ENCODE measurements around the gene ACLY.

The ACLY gene

DNA sequence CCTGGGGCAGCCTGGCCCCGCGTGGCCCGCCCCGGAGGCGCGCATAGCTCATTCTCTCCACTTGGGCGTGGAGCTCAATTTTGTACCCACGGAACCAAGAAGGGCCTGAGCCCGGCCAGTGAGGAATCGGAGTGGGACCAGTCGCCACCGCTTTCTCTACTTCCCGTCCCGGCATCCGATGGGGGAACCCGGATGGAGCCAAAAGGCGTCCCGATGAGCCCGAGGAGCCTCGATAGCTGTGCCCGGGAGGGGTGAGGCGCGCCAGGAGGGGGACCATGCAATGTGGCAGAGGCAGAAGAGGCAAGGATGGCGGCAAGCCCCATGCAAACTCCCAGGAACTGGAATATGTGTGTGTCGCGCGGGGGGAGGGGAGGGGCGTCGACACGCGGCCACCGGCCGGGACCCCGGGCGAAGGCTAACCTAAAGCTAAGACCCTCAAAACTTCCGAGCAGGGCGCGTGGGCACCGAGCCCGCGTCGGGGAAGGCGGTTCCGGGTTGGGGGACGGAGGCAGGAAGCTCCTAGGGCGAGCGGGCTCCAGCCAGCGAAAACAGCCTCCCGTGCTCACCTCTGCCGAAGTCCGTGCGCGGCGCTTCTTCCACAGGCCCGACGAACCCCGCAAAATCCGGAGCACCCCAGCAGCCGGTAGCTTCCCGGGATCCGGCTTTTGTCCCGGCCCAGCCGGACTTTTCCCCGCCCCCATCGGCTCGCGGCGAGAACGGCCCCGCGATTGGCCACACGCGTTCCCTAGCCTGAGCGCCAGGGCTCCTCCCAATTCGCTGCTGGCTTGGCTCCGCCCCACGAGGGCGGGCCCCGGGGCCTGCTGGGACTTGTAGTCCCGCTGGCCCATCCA lies at the start of gene ACLY:
ACLY (minus strand) TSS at position 638 of the 851 bp plus-strand sequence. CDS start 5,078 bp downstream, outside the sequence.
- peak; percentile 84 for DNase-seq

DNA sequence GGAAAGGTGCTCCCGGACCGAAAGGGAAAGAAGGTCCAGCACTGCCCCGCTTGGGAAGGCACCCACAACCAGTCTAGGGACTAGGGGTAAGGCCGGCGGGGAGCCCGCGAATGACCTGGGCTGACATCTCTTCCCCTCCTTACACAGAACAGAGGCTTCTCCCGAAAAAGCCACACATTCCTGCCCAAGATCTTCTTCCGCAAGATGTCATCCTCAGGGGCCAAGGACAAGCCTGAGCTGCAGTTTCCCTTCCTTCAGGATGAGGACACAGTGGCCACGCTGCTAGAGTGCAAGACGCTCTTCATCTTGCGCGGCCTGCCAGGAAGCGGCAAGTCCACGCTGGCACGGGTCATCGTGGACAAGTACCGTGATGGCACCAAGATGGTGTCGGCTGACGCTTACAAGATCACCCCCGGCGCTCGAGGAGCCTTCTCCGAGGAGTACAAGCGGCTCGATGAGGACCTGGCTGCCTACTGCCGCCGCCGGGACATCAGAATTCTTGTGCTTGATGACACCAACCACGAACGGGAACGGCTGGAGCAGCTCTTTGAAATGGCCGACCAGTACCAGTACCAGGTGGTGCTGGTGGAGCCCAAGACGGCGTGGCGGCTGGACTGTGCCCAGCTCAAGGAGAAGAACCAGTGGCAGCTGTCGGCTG lies 49.3 kb upstream of the ACLY start:
- DNase-seq, result no peak

DNA sequence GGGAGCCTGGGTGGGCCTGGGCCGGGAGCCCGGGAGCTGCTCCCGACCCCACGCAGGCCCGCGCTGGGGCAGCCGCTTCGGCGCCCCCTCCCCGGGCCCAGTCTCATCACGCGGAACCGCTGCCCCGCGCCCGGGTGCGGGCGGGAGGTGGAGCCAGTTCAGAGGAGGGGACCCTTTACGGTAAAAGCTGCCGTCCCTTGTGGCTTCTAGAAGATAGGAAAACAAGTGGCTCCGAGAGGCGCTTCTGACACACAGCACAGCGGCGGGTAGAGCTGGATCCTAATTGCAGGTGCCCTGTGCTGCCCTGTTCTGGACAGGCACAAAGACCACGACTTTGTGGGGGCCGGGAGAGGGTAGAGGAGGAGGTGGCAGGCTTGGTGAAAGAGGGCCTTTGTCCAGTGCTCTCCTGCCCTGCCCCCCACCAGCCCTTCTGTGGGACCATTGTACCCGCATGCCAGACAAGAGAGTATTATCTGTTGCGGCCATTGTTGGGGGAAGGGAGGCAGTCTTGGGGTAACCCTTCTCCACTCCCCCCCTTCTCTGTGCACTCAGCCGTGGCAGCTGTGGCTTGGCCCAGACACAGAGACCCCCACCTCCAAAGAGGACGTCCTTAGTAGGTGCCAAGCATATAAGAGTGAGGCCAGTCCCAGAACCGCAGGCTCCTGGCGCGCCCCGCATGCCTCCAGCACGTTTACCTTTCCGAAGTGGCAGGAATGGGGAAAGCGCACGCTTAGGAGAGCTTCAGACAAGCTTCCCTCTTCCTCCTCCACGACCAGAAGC lies 48.6 kb upstream of the ACLY start:
- no peak for DNase-seq

DNA sequence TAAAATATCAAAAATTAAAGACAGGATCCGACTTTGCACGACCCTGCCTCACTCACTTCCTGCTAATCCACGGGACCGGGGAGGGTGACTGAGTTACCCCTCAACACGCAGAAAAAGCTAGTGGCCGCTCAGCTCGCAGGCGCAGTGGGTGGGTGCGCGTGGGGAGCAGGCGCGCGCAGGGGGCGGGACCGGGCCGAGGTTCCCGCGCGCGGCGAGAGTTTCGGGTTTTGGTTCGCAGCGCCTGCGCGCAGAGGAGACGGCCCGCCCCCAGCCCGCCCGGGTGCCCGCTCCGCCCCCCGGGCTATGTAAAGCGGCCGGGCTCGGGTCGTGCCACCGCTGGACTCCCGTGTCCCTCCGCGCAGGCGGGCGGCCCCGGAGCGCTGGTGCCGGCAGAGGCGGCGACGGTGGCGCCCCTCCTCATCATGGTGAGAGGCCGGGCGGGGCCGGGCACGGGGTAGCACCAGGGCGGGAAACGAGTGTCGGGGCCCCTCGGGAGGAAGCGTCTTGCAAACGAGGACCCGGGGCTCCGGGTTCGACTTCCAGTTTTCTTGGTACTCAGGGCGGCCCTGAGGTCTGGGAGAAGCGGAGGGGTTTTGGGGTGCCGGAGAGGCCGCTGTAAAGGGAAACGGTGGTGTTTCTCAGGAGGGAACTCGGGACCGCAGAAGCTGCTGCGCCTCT lies 47.9 kb upstream of the ACLY start, which contains the start of gene CNP:
CNP (plus strand) TSS at position 333 of the 678 bp plus-strand sequence; CDS start at position 423, 90 bp downstream.
- peak; percentile 80 for DNase-seq

DNA sequence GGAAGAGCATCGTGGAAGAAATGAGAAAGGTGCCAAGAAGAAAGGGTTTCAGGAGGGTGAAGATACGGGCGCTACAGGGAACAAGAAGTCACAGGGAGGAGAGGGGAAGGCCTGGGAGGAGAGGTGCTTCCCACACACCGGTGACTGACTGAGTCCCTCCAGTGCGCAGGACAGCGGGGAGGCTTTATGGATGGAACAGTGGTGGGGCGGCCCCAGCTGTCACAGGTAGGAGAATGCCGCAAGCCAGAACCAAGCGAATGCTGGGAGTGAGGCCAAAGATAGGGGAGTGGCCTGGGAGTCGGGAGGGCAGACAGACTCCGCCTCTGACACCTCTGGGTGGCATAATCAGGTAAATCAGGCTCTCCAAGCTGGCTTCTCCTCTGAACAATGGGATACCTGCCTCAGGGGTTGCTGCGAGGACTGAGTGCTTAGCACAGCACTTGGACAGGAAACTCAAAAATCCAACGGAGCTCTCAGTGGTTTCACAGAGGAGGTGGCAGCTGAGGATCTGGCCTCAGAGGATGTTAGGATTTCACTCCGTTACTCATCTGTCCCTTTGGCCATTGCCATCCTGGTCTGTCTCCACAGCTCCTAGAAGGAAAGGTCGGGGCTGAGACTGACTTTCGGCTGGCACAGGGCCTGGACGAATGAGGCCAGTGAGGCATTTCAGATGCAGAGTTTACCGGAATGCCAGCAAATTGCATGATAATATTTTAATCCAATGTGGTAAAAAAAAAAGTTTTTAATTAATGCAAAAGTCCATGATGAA lies 47.1 kb upstream of the ACLY start:
- peak; percentile 90 for DNase-seq

DNA sequence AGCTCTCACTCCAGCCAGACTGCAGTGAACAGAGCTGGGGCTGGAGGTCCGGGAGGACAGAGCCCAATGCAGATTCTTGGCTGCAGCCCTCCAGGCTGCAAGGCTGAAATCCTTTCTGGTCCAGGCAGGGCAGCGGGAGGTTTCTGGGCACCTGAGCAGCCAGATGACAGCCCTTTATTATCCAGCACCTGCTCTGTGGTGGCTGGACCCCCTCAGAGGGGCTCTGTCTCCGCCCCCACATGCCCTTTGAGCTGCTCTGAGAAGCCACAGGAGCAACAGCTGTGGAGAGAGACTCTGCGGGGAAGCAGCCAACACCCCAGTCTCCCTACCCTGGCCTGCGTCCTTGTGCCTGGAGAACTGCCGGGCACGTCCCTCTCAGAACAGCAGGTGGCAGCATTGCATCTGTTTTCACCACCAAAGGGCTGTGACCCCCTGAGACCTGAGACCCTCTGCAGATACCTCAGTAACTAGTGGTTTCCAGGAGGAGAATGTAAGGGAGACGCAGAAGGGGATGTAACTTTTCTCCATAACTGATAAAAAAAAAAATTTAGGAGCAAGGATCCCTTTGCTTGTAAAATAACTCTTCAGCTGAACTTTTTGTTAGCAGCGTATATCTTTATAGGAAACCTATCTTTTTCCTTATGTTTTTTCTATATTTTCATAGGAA lies 44.1 kb upstream of the ACLY start:
- peak; percentile 20 for DNase-seq

DNA sequence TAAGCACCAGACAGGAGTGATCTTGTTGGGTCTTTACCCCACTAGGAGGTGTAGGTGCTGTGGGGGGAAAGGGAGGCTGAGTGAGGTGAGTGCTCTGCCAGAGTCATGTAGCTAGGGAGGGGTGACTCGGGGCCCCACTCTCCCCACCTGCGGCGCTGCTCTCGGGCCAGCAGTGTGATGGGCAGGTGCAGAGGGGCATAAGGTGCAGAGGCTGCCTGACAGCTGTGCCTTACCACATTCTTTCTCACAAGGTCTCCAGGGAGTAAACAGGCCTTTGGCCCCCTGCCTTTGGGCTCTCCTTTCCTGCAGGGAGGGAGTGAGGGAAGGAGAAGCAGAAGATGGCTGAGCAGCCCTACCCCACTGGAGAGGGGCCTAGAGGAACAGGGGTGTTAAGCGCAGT lies 43.4 kb upstream of the ACLY start:
- no peak for DNase-seq

DNA sequence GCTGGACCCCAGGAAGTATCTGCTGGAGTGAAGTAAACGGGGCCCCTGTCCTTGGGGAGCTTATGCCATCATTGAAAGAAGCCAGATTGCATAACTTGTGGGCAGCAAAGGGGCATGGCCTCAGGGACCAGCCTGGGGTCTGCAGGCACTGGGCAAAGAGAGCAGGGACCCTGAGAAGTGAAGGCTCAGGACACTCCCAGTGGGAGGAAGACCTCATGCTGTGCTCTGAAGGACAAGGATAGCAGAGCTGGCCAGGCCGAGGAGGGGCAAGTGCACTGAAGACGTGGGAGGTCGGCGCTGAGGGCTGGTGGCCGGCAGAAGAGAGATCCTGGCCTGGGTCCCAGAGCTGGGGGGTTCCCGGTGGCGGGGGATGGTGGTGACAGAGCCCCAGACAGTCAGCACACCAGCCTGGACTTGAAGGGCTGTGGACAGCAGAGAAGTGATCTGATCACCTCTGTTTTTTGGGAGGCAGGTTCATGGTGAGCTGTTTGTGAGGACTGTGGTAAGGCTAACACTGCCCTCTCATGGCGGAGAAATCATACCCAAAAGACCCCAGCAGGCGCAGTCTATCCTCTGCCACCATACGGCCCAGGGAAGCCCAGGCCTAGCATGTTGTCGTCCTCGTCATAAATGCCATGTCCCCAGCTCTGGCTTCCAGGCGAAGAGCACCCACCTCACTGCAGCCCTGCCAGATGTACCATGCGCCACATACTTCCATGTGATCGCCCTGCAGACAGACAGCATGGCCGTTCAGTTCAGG lies 40.8 kb upstream of the ACLY start:
- DNase-seq, result no peak

DNA sequence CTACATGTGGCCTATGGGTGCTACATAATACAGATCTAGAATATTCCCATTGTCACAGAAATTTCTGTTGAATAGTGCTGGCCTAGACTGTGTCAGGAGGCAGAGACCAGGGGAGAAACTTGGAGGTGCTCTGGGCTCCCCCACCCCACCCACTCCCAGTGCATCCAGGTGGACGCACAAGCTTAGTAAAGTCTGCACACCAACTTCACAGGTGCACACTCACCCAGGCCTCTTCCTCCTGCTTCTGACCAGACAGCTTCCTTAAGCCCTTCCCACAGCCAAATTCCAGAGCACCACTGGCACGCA lies 40.2 kb upstream of the ACLY start:
- no peak for DNase-seq

DNA sequence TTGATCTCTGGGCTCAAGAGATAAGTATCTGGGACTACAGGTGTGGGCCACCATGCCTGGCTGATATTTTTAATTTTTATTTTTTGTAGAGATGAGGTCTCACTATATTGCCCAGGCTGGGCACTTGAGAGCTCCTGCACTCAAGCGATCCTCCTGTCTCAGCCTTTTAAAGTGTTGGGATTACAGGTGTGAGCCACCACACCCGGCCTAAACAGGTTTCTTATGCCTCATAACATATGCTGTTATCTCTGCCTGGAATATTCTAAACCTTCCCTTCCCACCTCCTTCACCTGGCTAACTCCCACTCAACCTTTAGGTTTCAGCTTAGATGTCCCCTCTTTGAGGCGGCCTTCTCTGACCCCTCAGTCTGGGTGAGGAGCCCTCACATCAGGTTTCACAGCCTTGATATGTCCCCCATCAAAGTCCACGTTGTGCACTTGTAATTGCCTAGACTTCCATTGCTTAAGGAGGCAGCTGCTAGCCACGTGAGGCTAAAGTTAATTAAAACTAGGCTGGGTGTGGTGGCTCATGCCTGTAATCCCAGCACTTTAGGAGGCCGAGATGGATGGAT lies 39.2 kb upstream of the ACLY start:
- DNase-seq, result no peak

DNA sequence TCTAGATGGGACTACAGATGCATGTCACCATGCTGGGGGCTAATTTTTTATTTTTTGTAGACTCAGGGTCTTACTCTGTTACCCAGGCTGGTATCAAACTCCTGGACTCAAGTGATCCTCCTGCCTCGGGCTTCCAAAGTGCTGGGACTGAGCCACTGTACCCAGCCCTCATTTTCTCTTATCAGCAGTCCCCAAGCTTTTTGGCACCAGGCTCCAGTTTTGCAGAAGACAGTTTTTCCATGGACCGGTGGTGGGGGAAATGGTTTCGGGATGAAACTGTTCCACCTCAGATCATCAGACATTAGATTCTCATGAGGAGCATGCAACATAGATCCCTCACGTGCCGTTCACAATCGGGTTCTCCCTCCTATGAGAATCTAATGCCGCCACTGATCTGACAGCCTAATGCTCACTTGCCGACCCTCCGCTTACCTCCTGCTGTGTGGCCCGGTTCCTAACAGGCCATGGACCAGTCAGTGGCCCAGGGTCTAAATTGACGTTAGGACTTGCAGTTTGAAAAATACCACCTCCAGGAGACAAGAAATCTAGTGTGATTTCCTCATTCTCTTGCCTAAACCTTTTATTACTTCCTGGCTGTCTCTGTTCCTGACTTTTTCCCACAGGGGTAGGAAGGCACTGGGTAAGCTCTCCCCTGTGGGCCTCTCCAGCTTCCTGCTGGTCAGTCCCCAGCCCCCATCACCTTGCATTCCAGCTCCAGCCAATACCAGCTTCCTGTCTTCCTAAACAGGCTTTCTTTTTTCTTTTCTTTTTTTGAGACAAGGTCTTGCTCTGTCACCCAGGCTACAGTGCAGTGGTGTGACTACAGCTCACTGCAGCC lies 38.5 kb upstream of the ACLY start:
- DNase-seq, result no peak

DNA sequence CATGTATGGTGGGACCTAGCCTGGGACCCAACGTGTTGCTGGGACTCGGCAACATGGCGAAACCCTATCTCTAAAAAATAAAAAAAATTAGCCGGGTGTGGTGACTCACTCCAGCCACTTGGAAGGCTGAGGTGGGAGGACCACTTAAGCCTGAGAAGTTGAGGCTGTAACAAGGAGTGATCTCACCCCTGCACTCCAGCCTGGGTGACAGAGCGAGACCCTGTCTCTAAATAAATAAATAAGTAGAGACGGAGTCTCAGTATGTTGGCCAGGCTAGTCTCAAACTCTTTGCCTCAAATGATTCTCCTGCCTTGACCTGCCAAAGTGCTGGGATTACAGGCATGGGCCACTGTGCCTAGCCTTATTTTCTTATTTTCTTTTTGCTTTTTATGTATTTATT lies 37.8 kb upstream of the ACLY start:
- DNase-seq, result no peak

DNA sequence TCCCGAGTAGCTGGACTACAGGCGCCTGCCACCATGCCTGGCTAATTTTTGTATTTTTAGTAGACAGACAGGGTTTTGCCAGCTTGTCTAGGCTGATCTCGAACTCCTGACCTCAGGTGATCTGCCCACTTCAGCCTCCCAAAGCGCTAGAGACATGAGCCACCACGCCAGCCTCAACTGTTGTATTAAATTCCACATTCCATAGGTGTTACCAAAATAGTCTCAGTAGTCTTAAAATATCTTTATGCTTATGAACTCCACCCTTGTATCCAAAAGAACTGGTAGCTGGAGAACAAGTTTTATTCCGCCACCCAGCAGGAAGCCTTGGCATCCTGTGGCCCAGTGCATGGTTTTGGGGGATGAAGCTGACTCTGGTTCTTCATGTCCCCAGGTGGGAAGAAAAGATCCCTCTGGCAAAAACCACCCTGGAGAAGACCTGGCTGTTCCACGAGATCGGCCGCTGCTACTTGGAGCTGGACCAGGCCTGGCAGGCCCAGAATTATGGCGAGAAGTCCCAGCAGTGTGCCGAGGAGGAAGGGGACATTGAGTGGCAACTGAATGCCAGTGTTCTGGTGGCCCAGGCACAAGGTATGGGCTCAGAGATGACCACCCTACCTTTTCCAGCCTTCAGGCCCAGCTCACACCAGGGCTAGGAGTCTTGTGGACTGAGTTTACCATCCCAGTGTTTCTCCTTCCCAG lies 30.2 kb upstream of the ACLY start:
- DNase-seq, result no peak

DNA sequence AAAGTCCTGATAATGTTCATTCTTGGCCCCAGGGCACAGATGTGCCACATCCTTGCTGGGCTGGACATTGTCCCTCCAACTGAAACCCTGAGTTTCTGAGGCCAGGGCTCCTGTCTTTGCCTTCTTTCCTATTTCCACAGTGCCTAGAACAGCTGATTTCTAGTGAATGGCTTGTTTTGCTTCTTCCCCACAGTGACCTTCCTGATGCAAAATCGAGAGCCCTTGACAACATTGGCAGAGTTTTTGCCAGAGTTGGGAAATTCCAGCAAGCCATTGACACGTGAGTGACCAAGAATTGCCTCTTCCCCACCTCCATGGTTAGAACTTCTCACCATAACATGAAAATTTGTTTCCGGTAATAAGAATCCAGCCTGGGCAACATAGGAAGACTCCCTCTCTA lies 26.2 kb upstream of the ACLY start:
- DNase-seq, result no peak

DNA sequence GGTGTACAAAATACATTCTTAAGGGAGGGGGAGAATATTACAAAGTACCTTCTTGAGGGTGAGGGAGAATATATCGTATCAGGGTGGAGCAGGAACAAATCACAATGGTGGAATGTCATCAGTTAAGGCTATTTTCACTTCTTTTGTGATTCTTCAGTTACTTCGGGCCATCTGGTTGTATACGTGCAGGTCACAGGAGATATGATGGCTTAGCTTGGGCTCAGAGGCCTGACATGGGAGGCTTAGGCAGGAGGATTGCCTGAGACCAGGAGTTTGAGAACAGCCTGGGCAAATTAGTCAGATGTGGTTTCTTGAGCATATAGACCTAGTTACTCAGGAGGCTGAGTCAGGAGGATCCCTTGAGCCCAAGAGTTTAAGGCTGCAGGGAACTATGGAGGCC lies 24.7 kb upstream of the ACLY start:
- no peak for DNase-seq

DNA sequence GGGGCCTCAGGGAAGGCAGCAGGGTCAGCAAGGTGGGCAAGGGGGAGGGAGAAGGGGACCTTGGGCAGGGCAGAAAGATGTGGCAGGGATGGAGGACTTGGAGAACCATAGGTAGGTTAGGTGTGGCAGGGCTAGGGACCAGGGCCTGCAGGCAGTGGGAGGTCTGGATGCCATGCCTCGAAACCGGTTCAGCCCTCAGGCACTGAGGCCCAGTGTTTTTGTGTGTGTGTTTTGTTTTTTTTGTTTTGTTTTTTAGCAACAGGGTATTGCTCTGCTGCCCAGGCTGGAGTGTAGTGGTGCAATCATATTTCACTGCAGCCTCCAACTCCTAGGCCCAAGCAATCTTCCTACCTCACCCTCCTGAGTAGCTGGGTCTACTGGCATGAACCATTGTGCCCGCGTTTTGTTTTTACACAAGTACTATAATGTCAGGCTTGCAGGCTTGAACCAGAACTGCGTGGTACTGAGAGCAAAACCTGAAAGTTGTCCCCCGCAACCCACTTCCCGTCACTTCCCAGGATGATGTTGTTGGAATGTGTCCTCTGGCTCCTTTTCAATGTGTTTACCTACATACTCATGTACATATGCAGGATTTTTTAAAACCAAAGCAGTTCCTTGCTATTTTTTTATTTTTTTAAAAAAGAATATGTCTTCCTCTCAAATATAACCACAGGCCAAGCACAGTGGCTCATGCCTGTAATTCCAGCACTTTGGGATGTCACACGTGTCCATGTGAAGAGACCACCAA lies 24.0 kb upstream of the ACLY start:
- DNase-seq, result no peak

DNA sequence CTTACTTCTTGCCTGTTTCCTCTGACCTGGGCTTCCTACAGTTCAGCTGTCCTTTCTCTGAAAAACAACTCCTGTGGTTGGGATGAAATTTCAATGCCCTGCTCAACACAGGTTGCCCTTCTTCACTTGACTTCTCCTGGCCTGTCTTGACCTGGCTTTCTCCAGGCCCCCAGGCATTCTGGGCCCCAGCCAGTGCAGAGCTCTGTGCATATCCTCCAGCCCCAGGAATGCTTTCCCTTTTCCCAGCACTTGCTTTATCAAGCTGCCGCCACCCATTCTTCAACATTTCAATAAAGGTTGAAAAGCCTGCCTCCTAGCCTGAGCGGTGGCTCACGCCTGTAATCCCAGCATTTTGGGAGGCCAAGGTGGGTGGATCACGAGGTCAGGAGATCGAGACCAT lies 22.4 kb upstream of the ACLY start:
- no peak for DNase-seq

DNA sequence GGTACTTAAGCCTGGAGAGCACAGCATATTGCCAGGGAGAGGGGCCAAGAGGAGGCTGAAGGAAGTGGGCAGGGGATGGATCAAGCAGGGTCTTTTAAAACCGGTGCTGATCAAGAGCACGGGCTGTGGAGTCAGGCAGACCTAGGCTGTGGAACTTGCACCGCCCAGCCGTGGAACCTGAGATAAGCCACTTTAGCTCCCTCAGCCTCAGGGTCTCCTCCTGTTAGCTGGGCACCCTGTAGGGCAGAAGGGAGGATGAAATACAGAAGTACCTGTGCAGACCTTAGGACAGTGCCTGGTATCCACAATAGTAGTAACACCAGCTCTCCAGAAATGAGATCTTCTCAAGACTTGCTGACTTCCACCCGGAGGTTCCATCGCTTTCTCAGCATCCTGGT lies 20.9 kb upstream of the ACLY start:
- no peak for DNase-seq

All from NCI-H748 treated with DMSO at 0.1 percent for 48 hours (cell line).